Ovary (tissue), 9 donors: ENCODE measurements around the gene ATP8B2. TPM values are rescaled to one million over a fixed set of nuclear protein-coding genes. Genes with fewer than 3 reads are reported as not detected.
"Not testable (repeated sequence)": the region's sequence is repeated elsewhere in the genome, so short reads cannot be mapped to it uniquely, and the experiment has no call there.

ENCODE experiments used
- DNase-seq, 5 donors: peaks; one replicate each; pipeline ENCODE4 v3.0.0-alpha.2; 2019 to 2020
- H3K27ac ChIP-seq, 2 donors: fragments of 200-600 bp; one replicate each; pipeline versions ENCODE4 v1.5.1 to v1.8.0; 2019 to 2022
- H3K27me3 ChIP-seq: fragments of 200-600 bp; one replicate; pipeline ENCODE4 v1.8.0; 2022
- H3K36me3 ChIP-seq: fragments of 200-600 bp; sonication (generic); one replicate; pipeline ENCODE4 v1.5.1; 2019
- H3K4me1 ChIP-seq: one replicate; pipeline ENCODE4 v1.8.1; 2013; ENCODE audit warnings: mild to moderate bottlenecking, moderate library complexity; ENCODE audit not compliant: insufficient read depth
- H3K4me3 ChIP-seq: fragments of 200-600 bp; sonication (generic); one replicate; pipeline ENCODE4 v1.5.1; 2017
- H3K9me3 ChIP-seq, 2 donors: fragments of 200-600 bp in 1 of 2; sonication (generic) in 1 of 2; one replicate each; pipeline versions ENCODE4 v1.5.1 to v1.8.1; 2013 to 2019; ENCODE audit warnings: mild to moderate bottlenecking in 1 of 2, moderate library complexity in 1 of 2
- EP300 ChIP-seq: sonication (generic); formaldehyde crosslinking; IDR thresholded peaks from one replicate; pipeline ENCODE4 v1.6.1; 2017; ENCODE audit warnings: antibody characterized with exemption
- POLR2A ChIP-seq: fragments of 450-650 bp; IDR thresholded peaks from one replicate; pipeline ENCODE4 v1.6.1; 2017; ENCODE audit warnings: antibody characterized with exemption, mild to moderate bottlenecking, moderate library complexity
- WGBS, 3 donors: extraction: QIAGEN DNeasy Blood & Tissue Kit in 1 of 3; methylation state at CpG; one replicate each; pipeline versions ENCODE4 v1.1.5 to v1.1.7; 2013 to 2017; 5-methylcytosine and 5-hydroxymethylcytosine counted together
- intact Hi-C, 4 donors: fragments of 100-400 bp; cut with DNase I; formaldehyde crosslinking; loops; one replicate each; pipeline versions ENCODE4 v1.11.0 to v1.15.1; 2022 to 2023
- polyA plus RNA-seq, 2 donors: library from polyadenylated mRNA; stranded (reverse); fragments of 200-250 nt in 1 of 2; fragments of 350-450 nt in 1 of 2; fragmentation: Illumina TruSeq in 1 of 2; extraction: RNeasy Lipid Tissue Mini Kit (QIAGEN cat#74804) in 1 of 2; gene quantifications; one replicate each; pipeline ENCODE4 v1.2.3, GENCODE V29; 2013 to 2014
- total RNA-seq, 7 donors: library from RNA; depleted of rRNA in 2 of 7; stranded (reverse); fragments of >200 nt in 2 of 7; fragmentation: NEBNext Ultra II Directional in 3 of 7; extraction: Animal tissue kit (Norgen Biotek cat#: 25700) in 3 of 7; gene quantifications; one replicate each; pipeline versions ENCODE4 v1.1.0 to v1.2.4, GENCODE V29; 2016 to 2023
- TF ChIP-seq, protein P1 (sequence below), 3 donors: fragments of 450-650 bp in 2 of 3; fragments of 200-600 bp in 1 of 3; IDR thresholded peaks; one replicate each; pipeline versions ENCODE4 v1.5.1 to v1.8.0; 2016 to 2022; ENCODE audit warnings: antibody characterized with exemption in 3 of 3, mild to moderate bottlenecking in 1 of 3
- donor health status: DM: no; HTN: no; CAD: no; lungs with moderate emphysema.
- donor health status: DM: no; HTN: no; CAD: no.
- donor health status: Bipolar disorder and iron deficiency.
- donor health status: DM: yes; HTN: yes; CAD: no.
- donor health status: DM: no; HTN: no; CAD: no.
- donor health status: DM: yes; HTN: yes; CAD: no.

Gene ATP8B2
- total and polyA plus RNA-seq, 9 donors = 53.0 to 112 (median 83.4) TPM

DNA sequence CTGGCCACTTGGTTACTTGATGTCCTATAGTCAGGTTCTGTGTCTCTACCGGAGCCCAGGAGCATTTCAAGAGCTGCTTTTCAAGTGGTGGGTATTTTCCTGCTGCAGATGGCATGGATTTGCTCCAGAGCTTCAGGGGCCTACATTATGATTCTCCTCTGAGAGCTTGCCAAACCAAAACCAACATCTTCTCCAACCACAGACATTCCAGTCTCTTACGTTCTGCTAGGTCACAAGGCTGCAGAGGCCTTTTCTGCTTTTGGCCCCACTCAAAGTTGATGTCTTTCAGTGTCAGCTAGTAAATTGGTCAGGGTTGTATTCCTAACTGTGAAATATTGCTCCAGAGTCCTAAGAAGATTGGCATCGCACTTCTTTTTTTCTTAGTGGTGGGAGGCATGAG, 19.2 kb upstream of the ATP8B2 start:
- intact Hi-C loops = no loop called here
- TF ChIP-seq EP300 = no peak
- TF ChIP-seq, protein P1, sequence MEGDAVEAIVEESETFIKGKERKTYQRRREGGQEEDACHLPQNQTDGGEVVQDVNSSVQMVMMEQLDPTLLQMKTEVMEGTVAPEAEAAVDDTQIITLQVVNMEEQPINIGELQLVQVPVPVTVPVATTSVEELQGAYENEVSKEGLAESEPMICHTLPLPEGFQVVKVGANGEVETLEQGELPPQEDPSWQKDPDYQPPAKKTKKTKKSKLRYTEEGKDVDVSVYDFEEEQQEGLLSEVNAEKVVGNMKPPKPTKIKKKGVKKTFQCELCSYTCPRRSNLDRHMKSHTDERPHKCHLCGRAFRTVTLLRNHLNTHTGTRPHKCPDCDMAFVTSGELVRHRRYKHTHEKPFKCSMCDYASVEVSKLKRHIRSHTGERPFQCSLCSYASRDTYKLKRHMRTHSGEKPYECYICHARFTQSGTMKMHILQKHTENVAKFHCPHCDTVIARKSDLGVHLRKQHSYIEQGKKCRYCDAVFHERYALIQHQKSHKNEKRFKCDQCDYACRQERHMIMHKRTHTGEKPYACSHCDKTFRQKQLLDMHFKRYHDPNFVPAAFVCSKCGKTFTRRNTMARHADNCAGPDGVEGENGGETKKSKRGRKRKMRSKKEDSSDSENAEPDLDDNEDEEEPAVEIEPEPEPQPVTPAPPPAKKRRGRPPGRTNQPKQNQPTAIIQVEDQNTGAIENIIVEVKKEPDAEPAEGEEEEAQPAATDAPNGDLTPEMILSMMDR (IDR thresholded peaks at IDR 0.05) = no peak
- Histone ChIP-seq H3K27ac (no peak overlapping the region), H3K27me3 (no peaks in the 10 kb centered on the region), H3K4me3 (no peak overlapping the region), H3K9me3 (no peaks in the 10 kb centered on the region), H3K36me3 (no peaks in the 10 kb centered on the region), H3K4me1 (no peaks in the 10 kb centered on the region)
- WGBS, 3 donors = 70 to 86% (median 78%) methylated on average over 3 of the region's 3 CpGs
- no peak for DNase-seq

DNA sequence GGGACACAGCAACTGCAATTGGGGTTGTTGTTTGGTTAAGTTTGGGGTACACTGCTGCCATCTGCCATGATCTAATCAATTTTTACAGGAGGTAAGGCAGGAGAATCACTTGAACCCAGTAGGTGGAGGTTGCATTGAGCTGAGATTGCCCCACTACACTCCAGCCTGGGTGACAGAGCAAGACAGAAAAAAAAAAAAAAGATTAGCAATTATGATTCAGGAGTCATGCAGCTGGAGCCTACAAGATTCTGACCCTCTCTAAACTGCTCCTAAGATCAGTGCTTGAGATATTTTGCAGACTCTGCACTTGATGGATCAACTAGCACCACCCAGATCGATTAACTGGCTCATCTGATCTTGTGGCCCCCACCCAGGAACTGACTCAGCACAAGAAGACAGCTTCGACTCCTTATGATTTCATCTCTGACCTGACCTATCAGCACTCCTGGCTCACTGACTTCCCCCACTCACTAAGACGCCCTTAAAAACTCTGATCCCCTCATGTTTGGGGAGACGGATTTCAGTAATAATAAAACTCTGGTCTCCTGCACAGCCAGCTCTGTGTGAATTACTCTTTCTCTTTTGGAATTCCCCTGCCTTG, 17.6 kb upstream of the ATP8B2 start:
- H3K27ac ChIP-seq, H3K36me3 ChIP-seq, H3K4me3 ChIP-seq, H3K27me3 ChIP-seq, H3K4me1 ChIP-seq, intact Hi-C loops, DNase-seq, H3K9me3 ChIP-seq: not testable (repeated sequence)
- whole genome bisulfite sequencing, 3 donors = 62 to 85% (median 67%) methylated on average over 4 of the region's 4 CpGs

DNA sequence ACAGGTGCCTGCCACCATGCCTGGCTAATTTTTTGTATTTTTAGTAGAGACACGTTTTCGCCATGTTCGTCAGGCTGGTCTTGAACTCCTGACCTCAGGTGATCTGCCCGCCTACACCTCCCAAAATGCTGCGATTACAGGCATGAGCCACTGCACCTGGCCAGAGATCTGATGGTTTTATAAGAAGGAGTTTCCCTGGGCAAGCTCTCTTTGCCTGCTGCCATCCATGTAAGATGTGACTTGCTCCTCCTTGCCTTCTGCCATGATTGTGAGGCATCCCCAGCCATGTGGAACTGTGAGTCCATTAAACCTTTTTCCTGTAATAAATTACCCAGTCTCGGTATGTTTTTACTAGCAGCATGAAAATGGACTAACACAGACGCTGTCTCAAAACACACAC, 16.2 kb upstream of the ATP8B2 start:
- 80 to 88% (median 83%) methylated on average over 7 of the region's 7 CpGs for WGBS, 3 donors
- H3K27me3 ChIP-seq, H3K4me1 ChIP-seq, H3K4me3 ChIP-seq, H3K9me3 ChIP-seq, H3K27ac ChIP-seq, DNase-seq, intact Hi-C loops, H3K36me3 ChIP-seq: not testable (repeated sequence)

DNA sequence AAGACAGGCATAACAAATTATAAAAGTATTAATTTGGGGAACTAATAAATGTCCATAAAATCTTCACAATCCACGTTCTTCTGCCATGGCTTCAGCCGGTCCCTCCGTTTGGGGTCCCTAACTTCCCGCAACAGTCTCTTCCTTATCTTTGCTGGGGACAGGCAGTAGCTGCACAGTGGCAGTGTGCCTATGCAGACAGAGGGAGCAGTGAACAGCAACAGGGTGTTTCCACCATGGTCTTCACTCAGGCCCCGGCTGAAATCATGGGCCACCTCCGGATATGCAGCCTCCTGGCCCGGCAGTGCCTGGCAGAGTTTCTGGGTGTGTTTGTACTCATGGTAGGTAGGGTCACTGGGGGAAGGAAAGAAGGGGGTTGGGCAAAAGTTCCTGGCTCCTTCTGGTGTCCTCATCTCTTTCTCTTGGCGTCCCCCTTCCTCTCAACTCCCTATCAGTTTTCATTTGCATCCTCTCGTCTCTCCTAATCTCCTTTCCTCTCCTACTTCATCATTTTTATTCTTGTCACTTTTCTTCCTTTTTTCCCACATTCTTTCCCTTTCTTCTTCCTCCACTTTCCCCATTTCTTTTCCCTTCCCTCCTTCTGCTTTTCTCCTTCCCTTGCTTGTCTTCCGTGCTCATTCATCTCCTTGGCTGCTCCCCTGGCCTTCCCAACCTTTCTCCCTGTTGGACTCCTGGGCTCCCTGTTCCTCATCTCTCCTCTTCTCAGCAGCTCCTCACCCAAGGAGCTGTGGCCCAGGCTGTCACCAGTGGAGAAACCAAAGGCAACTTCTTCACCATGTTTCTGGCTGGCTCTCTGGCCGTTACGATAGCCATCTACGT, 12.9 kb upstream of the ATP8B2 start:
- H3K9me3 ChIP-seq, H3K36me3 ChIP-seq, H3K27me3 ChIP-seq, intact Hi-C loops, DNase-seq, H3K4me1 ChIP-seq, H3K27ac ChIP-seq, H3K4me3 ChIP-seq: not testable (repeated sequence)
- WGBS, 3 donors = 71 to 78% (median 78%) methylated on average over 13 of the region's 13 CpGs

DNA sequence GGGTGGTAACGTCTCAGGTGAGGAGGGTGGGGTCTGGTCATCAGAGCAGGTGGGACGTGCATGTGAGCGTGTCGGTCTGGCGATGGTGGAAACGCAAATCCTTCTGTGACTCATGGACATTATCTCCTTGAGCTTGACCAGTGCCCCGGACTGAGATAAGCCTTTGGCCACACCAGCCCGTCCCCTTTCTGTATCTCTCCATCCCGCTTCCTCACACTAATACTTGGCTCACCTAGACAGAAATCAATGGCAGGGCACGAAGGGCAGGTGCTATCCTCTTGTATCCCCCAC, 12.3 kb upstream of the ATP8B2 start:
- no peak overlapping the region for H3K27ac ChIP-seq
- WGBS, 3 donors = 79 to 83% (median 80%) methylated on average over 10 of the region's 10 CpGs
- no peaks in the 10 kb centered on the region for H3K27me3 ChIP-seq
- H3K4me3 ChIP-seq = no peak overlapping the region
- H3K9me3 ChIP-seq = no peaks in the 10 kb centered on the region
- DNase-seq = no peak
- no peaks in the 10 kb centered on the region for H3K36me3 ChIP-seq
- no peaks in the 10 kb centered on the region for H3K4me1 ChIP-seq
- TF ChIP-seq EP300 (no peak), POLR2A (no peak)
- TF ChIP-seq, protein P1 (IDR thresholded peaks at IDR 0.05) = no peak
- intact Hi-C loops = no loop called here

DNA sequence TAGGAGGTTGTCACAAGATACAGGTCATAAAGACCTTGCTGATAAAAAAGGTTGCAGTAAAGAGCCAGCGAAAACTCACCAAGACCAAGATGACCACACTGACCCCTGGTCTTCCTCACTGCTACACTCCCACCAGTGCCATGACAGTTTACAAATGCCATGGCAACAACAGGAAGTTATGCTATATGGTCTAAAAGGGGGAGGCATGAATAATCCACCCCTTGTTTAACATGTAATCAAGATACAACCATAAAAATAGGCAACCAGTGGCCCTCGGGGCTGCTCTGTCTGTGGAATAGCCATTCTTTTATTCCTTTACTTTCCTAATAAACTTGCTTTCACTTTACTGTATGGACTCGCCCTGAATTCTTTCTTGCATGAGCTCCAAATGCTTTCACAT, 11.1 kb upstream of the ATP8B2 start:
- H3K4me1 ChIP-seq, H3K27me3 ChIP-seq, H3K36me3 ChIP-seq, H3K27ac ChIP-seq, H3K4me3 ChIP-seq, DNase-seq, intact Hi-C loops, H3K9me3 ChIP-seq: not testable (repeated sequence)
- 63 to 71% (median 69%) methylated on average over 3 of the region's 3 CpGs for WGBS, 3 donors
